HEK293 (cell line): ENCODE data around the gene THRAP3.

Source experiments
- ZBTB21 ChIP-seq: fragments of 450-650 bp; formaldehyde crosslinking; IDR thresholded peaks from 2 replicates; pipeline ENCODE4 v1.5.1; 2017; ENCODE audit warnings: missing biosample characterization, missing genetic modification characterization
- ZBTB7A ChIP-seq: fragments of 450-650 bp; formaldehyde crosslinking; IDR thresholded peaks from 2 replicates; pipeline ENCODE4 v1.5.1; 2016; ENCODE audit warnings: low read depth, missing biosample characterization, missing genetic modification characterization
- ZNF112 ChIP-seq: fragments of 450-650 bp; formaldehyde crosslinking; IDR thresholded peaks from 2 replicates; pipeline ENCODE4 v1.5.0; 2017; ENCODE audit warnings: missing biosample characterization, missing genetic modification characterization
- ZNF138 ChIP-seq: fragments of 450-650 bp; formaldehyde crosslinking; IDR thresholded peaks from 2 replicates; pipeline ENCODE4 v1.5.1; 2016; ENCODE audit warnings: missing biosample characterization, missing genetic modification characterization, borderline replicate concordance
- ZNF155 ChIP-seq: fragments of 450-650 bp; formaldehyde crosslinking; IDR thresholded peaks from 2 replicates; pipeline ENCODE4 v1.5.1; 2016; ENCODE audit warnings: missing biosample characterization, missing genetic modification characterization
- ZNF174 ChIP-seq: fragments of 450-650 bp; formaldehyde crosslinking; IDR thresholded peaks from 2 replicates; pipeline ENCODE4 v1.5.0; 2017; ENCODE audit warnings: missing biosample characterization, mild to moderate bottlenecking, missing genetic modification characterization
- ZNF280D ChIP-seq: fragments of 450-650 bp; formaldehyde crosslinking; IDR thresholded peaks from 2 replicates; pipeline ENCODE4 v1.5.1; 2016; ENCODE audit warnings: missing biosample characterization, missing genetic modification characterization
- TF ChIP-seq, protein P1 (sequence below): fragments of 450-650 bp; formaldehyde crosslinking; IDR thresholded peaks from 2 replicates; pipeline ENCODE4 v1.5.1; 2016; ENCODE audit warnings: missing biosample characterization, missing genetic modification characterization
- TF ChIP-seq, protein P2 (sequence below): sonication (generic); formaldehyde crosslinking; IDR thresholded peaks from 2 replicates; pipeline ENCODE4 v1.8.1; 2022; ENCODE audit warnings: mild to moderate bottlenecking, moderate library complexity, missing genetic modification reagents

DNA sequence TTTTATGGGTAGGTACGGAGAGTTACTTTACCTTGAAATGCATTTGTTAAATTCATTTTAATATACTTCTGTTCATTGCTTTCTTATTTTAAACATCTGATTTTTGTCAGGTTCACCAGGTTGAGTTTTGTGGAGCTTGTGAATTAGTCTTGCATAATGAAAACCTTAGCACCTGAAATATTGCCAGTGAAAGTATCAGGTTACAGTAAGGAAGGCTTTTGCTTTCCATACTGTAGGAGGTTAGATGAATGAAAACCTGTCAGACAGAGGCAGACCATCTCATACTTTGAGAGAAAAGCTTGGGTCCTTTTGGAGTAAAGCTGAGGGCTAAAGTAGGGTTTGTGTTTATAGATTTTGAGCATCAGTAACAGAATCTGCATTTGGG is 34.7 kb downstream of the THRAP3 start:
- TF ChIP-seq ZNF112 (tag by site-specific recombination) = no peak
- TF ChIP-seq ZBTB7A (tag by site-specific recombination) = no peak
- TF ChIP-seq, protein P1, sequence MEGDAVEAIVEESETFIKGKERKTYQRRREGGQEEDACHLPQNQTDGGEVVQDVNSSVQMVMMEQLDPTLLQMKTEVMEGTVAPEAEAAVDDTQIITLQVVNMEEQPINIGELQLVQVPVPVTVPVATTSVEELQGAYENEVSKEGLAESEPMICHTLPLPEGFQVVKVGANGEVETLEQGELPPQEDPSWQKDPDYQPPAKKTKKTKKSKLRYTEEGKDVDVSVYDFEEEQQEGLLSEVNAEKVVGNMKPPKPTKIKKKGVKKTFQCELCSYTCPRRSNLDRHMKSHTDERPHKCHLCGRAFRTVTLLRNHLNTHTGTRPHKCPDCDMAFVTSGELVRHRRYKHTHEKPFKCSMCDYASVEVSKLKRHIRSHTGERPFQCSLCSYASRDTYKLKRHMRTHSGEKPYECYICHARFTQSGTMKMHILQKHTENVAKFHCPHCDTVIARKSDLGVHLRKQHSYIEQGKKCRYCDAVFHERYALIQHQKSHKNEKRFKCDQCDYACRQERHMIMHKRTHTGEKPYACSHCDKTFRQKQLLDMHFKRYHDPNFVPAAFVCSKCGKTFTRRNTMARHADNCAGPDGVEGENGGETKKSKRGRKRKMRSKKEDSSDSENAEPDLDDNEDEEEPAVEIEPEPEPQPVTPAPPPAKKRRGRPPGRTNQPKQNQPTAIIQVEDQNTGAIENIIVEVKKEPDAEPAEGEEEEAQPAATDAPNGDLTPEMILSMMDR (tag by site-specific recombination) = no peak
- TF ChIP-seq ZNF280D (tag by site-specific recombination) = no peak
- no peak for TF ChIP-seq ZBTB21
- no peak for TF ChIP-seq ZNF155 (tag by site-specific recombination)
- TF ChIP-seq, protein P2, sequence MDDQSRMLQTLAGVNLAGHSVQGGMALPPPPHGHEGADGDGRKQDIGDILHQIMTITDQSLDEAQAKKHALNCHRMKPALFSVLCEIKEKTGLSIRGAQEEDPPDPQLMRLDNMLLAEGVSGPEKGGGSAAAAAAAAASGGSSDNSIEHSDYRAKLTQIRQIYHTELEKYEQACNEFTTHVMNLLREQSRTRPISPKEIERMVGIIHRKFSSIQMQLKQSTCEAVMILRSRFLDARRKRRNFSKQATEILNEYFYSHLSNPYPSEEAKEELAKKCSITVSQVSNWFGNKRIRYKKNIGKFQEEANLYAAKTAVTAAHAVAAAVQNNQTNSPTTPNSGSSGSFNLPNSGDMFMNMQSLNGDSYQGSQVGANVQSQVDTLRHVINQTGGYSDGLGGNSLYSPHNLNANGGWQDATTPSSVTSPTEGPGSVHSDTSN = no peak
- TF ChIP-seq ZNF174 = no peak
- TF ChIP-seq ZNF138 (tag by site-specific recombination) = no peak
